H1 (cell line): ENCODE measurements around the gene NFIC. TPM values are rescaled to one million over a fixed set of nuclear protein-coding genes. Genes with fewer than 3 reads are reported as not detected.

Experiments used
- CTCF ChIA-PET: fragments of 300-600 bp; sonication (Branson Sonifier 250); formaldehyde crosslinking; loops from one replicate; lab custom pipeline; 2021; ENCODE audit not compliant: partially characterized antibody; lab: Charles Lee
- POLR2A ChIA-PET: fragments of 300-600 bp; sonication (Branson Sonifier 250); formaldehyde crosslinking; loops from one replicate; lab custom pipeline; 2021; ENCODE audit warnings: inconsistent platforms; ENCODE audit not compliant: partially characterized antibody; lab: Charles Lee
- DNase-seq, 2 experiments: peaks; one replicate each; pipeline versions ENCODE4 v3.0.0 to v3.0.0-alpha.2; 2010 to 2022; ENCODE audit warnings: low spot score in 2 of 2, low read depth in 1 of 2, mixed read lengths in 1 of 2
- FAIRE-seq: peaks from 2 replicates; lab custom pipeline; 2011; peaks lifted over from hg19 to GRCh38; lab: Jason Lieb, UNC
- H2AFZ ChIP-seq: 2 replicates; pipeline ENCODE4 v1.8.1; 2012; ENCODE audit warnings: low read length, inconsistent platforms
- H2AK5ac ChIP-seq: 2 replicates; pipeline ENCODE4 v1.6.1; 2013; ENCODE audit warnings: low read depth, low read length
- H2BK120ac ChIP-seq: replicated peaks from 2 replicates; pipeline ENCODE3; 2013; ENCODE audit warnings: low read depth, low read length, inconsistent platforms
- H2BK12ac ChIP-seq: 2 replicates; pipeline ENCODE4 v1.6.1; 2013; ENCODE audit warnings: low read depth, low read length
- H2BK15ac ChIP-seq: 2 replicates; pipeline ENCODE4 v1.6.1; 2013; ENCODE audit warnings: low read length
- H2BK20ac ChIP-seq: 2 replicates; pipeline ENCODE4 v1.6.1; 2013; ENCODE audit warnings: low read length
- H2BK5ac ChIP-seq: 2 replicates; pipeline ENCODE4 v1.6.1; 2013; ENCODE audit warnings: low read depth, low read length
- H3K14ac ChIP-seq: 2 replicates; pipeline ENCODE4 v1.6.1; 2013; ENCODE audit warnings: inconsistent platforms; ENCODE audit not compliant: insufficient read length
- H3K18ac ChIP-seq: 2 replicates; pipeline ENCODE4 v1.6.1; 2013; ENCODE audit warnings: low read length; ENCODE audit errors: extremely low read depth
- H3K23ac ChIP-seq: 2 replicates; pipeline ENCODE4 v1.6.1; 2013; ENCODE audit warnings: inconsistent platforms; ENCODE audit not compliant: insufficient read length
- H3K23me2 ChIP-seq: 2 replicates; pipeline ENCODE4 v1.6.1; 2013; ENCODE audit warnings: low read depth, low read length
- H3K27ac ChIP-seq: 2 replicates; pipeline ENCODE4 v1.6.1; 2011; ENCODE audit warnings: low read depth, low read length, inconsistent platforms
- H3K27me3 ChIP-seq, 4 experiments: replicated peaks in 1 of 4; 1 replicate in 1 of 4; 2 replicates in 3 of 4; pipeline versions ENCODE4 v1.6.1 to v1.8.1; 2011 to 2013; ENCODE audit warnings: low read length in 3 of 4, mild to moderate bottlenecking in 3 of 4, inconsistent platforms in 2 of 4, mixed read lengths in 2 of 4, moderate library complexity in 1 of 4; ENCODE audit not compliant: control insufficient read depth in 3 of 4, insufficient read depth in 3 of 4; ENCODE audit errors: extremely low read depth in 1 of 4
- H3K36me3 ChIP-seq, 4 experiments: 2 replicates each; pipeline versions ENCODE4 v1.6.1 to v1.8.1; 2011 to 2013; ENCODE audit warnings: mild to moderate bottlenecking in 4 of 4, low read length in 3 of 4, moderate library complexity in 2 of 4, control low read depth in 1 of 4, inconsistent platforms in 1 of 4; ENCODE audit not compliant: insufficient read depth in 4 of 4, control insufficient read depth in 2 of 4
- H3K4ac ChIP-seq: replicated peaks from 2 replicates; pipeline ENCODE3; 2013; ENCODE audit warnings: low read length, low read depth, mixed read lengths, inconsistent platforms; ENCODE audit not compliant: insufficient read length
- H3K4me1 ChIP-seq, 4 experiments: replicated peaks in 1 of 4; 1 replicate in 1 of 4; 2 replicates in 3 of 4; pipeline versions ENCODE4 v1.6.1 to v1.8.1; 2011 to 2013; ENCODE audit warnings: low read length in 3 of 4, inconsistent platforms in 2 of 4, mixed read lengths in 1 of 4; ENCODE audit not compliant: insufficient read depth in 4 of 4, control insufficient read depth in 3 of 4
- H3K4me2 ChIP-seq, 2 experiments: 2 replicates each; pipeline versions ENCODE4 v1.6.1 to v1.8.1; 2011 to 2013; ENCODE audit warnings: low read depth in 2 of 2, low read length in 2 of 2, control low read depth in 1 of 2, inconsistent platforms in 1 of 2, mild to moderate bottlenecking in 1 of 2; ENCODE audit not compliant: insufficient read depth in 1 of 2
- H3K4me3 ChIP-seq, 4 experiments: fragments of 200-600, 300-600 bp in 1 of 4; sonication (generic), shearing (Covaris generic), sonication (Bioruptor Twin) in 1 of 4; 2 replicates each; pipeline versions ENCODE4 v1.5.1 to v1.8.1; 2011 to 2016; ENCODE audit warnings: low read length in 4 of 4, low read depth in 3 of 4, control low read depth in 2 of 4, inconsistent platforms in 2 of 4, mild to moderate bottlenecking in 2 of 4, mixed read lengths in 1 of 4, moderate library complexity in 1 of 4; ENCODE audit not compliant: insufficient read depth in 2 of 4; ENCODE audit errors: extremely low read depth in 1 of 4
- H3K56ac ChIP-seq: replicated peaks from 2 replicates; pipeline ENCODE3; 2013; ENCODE audit warnings: low read depth, mild to moderate bottlenecking, mixed read lengths, low read length, inconsistent platforms; ENCODE audit not compliant: insufficient read length
- H3K79me1 ChIP-seq: 2 replicates; pipeline ENCODE4 v1.6.1; 2013; ENCODE audit warnings: low read depth, low read length, control low read depth
- H3K79me2 ChIP-seq, 2 experiments: 2 replicates each; pipeline versions ENCODE4 v1.6.1 to v1.8.1; 2012 to 2013; ENCODE audit warnings: low read length in 2 of 2, mild to moderate bottlenecking in 2 of 2, inconsistent platforms in 1 of 2; ENCODE audit not compliant: insufficient read depth in 2 of 2, control insufficient read depth in 1 of 2
- H3K9ac ChIP-seq, 4 experiments: replicated peaks in 1 of 4; 1 replicate in 1 of 4; 2 replicates in 3 of 4; pipeline versions ENCODE4 v1.6.1 to v1.8.1; 2011 to 2013; ENCODE audit warnings: low read depth in 3 of 4, low read length in 3 of 4, control low read depth in 2 of 4, mild to moderate bottlenecking in 2 of 4, moderate library complexity in 2 of 4, inconsistent platforms in 1 of 4; ENCODE audit errors: extremely low read depth in 1 of 4
- H3K9me3 ChIP-seq, 2 experiments: 2 replicates each; pipeline versions ENCODE4 v1.6.1 to v1.8.1; 2012 to 2013; ENCODE audit warnings: mild to moderate bottlenecking in 2 of 2, moderate library complexity in 2 of 2, control low read depth in 1 of 2, inconsistent platforms in 1 of 2, low read depth in 1 of 2, low read length in 1 of 2, mixed read lengths in 1 of 2; ENCODE audit not compliant: insufficient read depth in 2 of 2
- H4K20me1 ChIP-seq, 2 experiments: replicated peaks in 1 of 2; 2 replicates each; pipeline versions ENCODE3 to v1.8.1; 2011 to 2013; ENCODE audit warnings: inconsistent platforms in 2 of 2, low read length in 2 of 2, mild to moderate bottlenecking in 1 of 2; ENCODE audit not compliant: insufficient read depth in 2 of 2, control insufficient read depth in 1 of 2
- H4K5ac ChIP-seq: 2 replicates; pipeline ENCODE4 v1.6.1; 2013; ENCODE audit warnings: low read length, low read depth, mixed read lengths, inconsistent platforms; ENCODE audit not compliant: insufficient read length
- H4K8ac ChIP-seq: 2 replicates; pipeline ENCODE4 v1.8.0; 2013; ENCODE audit warnings: mild to moderate bottlenecking, moderate library complexity, low read length, inconsistent platforms; ENCODE audit not compliant: insufficient read depth; ENCODE audit errors: extremely low read depth
- H4K91ac ChIP-seq: replicated peaks from 2 replicates; pipeline ENCODE3; 2013; ENCODE audit warnings: low read length, mixed read lengths, inconsistent platforms; ENCODE audit not compliant: insufficient read length
- CHD2 ChIP-seq: IDR thresholded peaks from 2 replicates; pipeline ENCODE4 v1.6.1; 2012; ENCODE audit warnings: low read length, improper control_type of control experiment
- GABPA ChIP-seq: IDR thresholded peaks from 2 replicates; pipeline ENCODE4 v1.6.1; 2011; ENCODE audit warnings: mild to moderate bottlenecking, low read length, moderate library complexity, borderline replicate concordance; ENCODE audit not compliant: insufficient read depth
- JUND ChIP-seq: IDR thresholded peaks from 2 replicates; pipeline ENCODE4 v1.6.1; 2011; ENCODE audit warnings: mild to moderate bottlenecking, improper control_type of control experiment, low read length
- KDM1A ChIP-seq: fragments of 200-600, 300-600 bp; sonication (generic); IDR thresholded peaks from 2 replicates; pipeline ENCODE4 v1.7.1; 2016; ENCODE audit warnings: mild to moderate bottlenecking, low read length, borderline replicate concordance
- KDM5A ChIP-seq: fragments of 200-600 bp; IDR thresholded peaks from 2 replicates; pipeline ENCODE4 v1.7.1; 2012; ENCODE audit warnings: mild to moderate bottlenecking, low read length, inconsistent platforms, mixed read lengths
- RFX5 ChIP-seq: IDR thresholded peaks from 2 replicates; pipeline ENCODE4 v1.6.1; 2011; ENCODE audit warnings: low read depth, low read length, improper control_type of control experiment, borderline replicate concordance
- SP1 ChIP-seq: IDR thresholded peaks from 2 replicates; pipeline ENCODE4 v1.6.1; 2011; ENCODE audit warnings: low read depth, low read length
- SRF ChIP-seq: IDR thresholded peaks from 2 replicates; pipeline ENCODE4 v1.6.1; 2011; ENCODE audit warnings: mild to moderate bottlenecking, low read depth, low read length, moderate library complexity
- SUZ12 ChIP-seq: fragments of 200-600 bp; sonication (generic); IDR thresholded peaks from 2 replicates; pipeline ENCODE4 v1.6.1; 2012; ENCODE audit warnings: mild to moderate bottlenecking, inconsistent platforms, low read length, moderate library complexity, mixed read lengths
- TBP ChIP-seq: IDR thresholded peaks from 2 replicates; pipeline ENCODE4 v1.6.1; 2011; ENCODE audit warnings: low read depth, low read length, improper control_type of control experiment
- TCF12 ChIP-seq: IDR thresholded peaks from 2 replicates; pipeline ENCODE4 v1.6.1; 2011; ENCODE audit warnings: low read depth, mild to moderate bottlenecking, low read length
- ZNF274 ChIP-seq: IDR thresholded peaks from 2 replicates; pipeline ENCODE4 v1.7.0; 2012; ENCODE audit warnings: low read length, borderline replicate concordance; ENCODE audit errors: extremely low read depth
- whole genome bisulfite sequencing, 2 experiments: shearing (Covaris generic) in 1 of 2; methylation state at CpG; one replicate each; pipeline versions ENCODE4 v1.1.6 to v1.1.7; 2013 to 2015; ENCODE audit warnings: low lambda C conversion rate in 2 of 2, mixed read lengths in 2 of 2, inconsistent platforms in 1 of 2, low coverage in 1 of 2, missing lambda C conversion rate in 1 of 2; ENCODE audit not compliant: insufficient replicate concordance in 2 of 2, insufficient coverage in 1 of 2, insufficient read length in 1 of 2; ENCODE audit errors: extremely low coverage in 1 of 2, missing lambda C conversion rate in 1 of 2; 5-methylcytosine and 5-hydroxymethylcytosine counted together
- polyA plus RNA-seq, 7 experiments: library from polyadenylated mRNA; depleted of rRNA in 3 of 7; stranded (reverse) in 5 of 7; unstranded in 2 of 7; fragments of >200 nt in 5 of 7; fragments of 200-250 nt in 2 of 7; gene quantifications; 1 replicate in 5 of 7; 2 replicates in 1 of 7; 4 replicates in 1 of 7; pipeline versions ENCODE4 v1.2.1 to v1.2.3, GENCODE V29; 2011 to 2013; ENCODE audit warnings: missing spikeins in 2 of 7, mixed read lengths in 2 of 7
- total RNA-seq: library from RNA; stranded (reverse); fragmentation: NEBNext Ultra II Directional; extraction: Animal tissue kit (Norgen Biotek cat#: 25700); gene quantifications from 2 replicates; pipeline ENCODE4 v1.2.1, GENCODE V29; 2021
- TF ChIP-seq, protein P1 (sequence below): IDR thresholded peaks from 2 replicates; pipeline ENCODE4 v1.6.1; 2011; ENCODE audit warnings: low read length, improper control_type of control experiment

The NFIC gene
- total and polyA plus RNA-seq, 2 of the 8 experiments (the other 6 are each of a cell fraction or from before 2014, with no cell fraction given): 0.56 to 3.2 TPM

DNA sequence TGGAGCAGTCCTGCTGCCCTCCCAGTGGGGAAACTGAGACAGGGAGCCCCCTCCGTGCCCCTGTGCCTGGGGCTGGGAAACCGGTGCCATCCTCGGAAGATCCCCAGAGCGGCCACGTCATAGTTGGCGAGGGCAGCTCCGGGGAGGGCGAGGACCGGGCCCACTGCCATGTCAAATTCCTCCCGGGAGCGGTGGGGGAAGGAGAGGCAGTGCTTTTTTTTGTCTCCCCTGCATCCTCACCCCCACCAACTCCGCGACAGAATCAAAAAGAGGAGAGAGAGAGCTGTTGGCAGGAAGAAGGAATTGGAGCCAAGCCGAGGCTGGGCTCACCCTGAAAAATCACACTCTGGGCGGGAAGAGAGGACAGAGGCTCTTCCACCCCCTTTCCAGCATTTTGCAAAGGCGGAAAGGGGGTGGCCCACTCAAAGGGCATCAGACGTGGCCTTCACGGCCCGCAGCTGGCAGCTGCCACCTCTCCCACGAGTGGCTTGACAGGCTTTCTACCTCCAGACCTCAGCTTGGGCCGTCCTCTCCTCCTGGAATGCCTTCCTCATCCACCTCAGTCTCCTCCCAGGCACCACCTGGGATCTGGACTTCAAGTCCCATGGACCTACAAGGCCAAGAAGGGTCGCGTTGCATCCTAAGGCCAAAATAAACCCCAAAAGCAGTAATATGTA is 19.6 kb upstream of the NFIC start:
- H3K27me3 ChIP-seq: peaks cover 0 to 5% (median 2%) of the 10 kb centered on the region in 4 experiments; a peak in 3 of 7 replicates
- no peak overlapping the region for H3K14ac ChIP-seq
- no peak overlapping the region for H4K91ac ChIP-seq
- POLR2A ChIA-PET: interaction anchor here (1.4 kb wide), 1 partner anchor 87 kb away, joined by 4 read pairs; no protein-coding TSS in a partner anchor
- 73% methylated on average over 21 of the region's 23 CpGs; no CpG with 5 or more reads in 1 of the 2 experiments for WGBS, 2 experiments
- no peak overlapping the region for H2AFZ ChIP-seq
- H3K4me3 ChIP-seq: no peak overlapping the region
- no peak overlapping the region for H2AK5ac ChIP-seq
- no peak overlapping the region for H3K23ac ChIP-seq
- H3K79me1 ChIP-seq: no peaks in the 10 kb centered on the region
- no peak for FAIRE-seq
- no peaks in the 10 kb centered on the region for H4K20me1 ChIP-seq
- no peak overlapping the region for H3K27ac ChIP-seq
- H4K8ac ChIP-seq: peak overlapping the region; percentile 51; the same call in 1 of the 2 replicates
- no peaks in the 10 kb centered on the region for H3K9me3 ChIP-seq
- no peak overlapping the region for H2BK20ac ChIP-seq
- no peak overlapping the region for H2BK120ac ChIP-seq
- no peak overlapping the region for H3K18ac ChIP-seq
- H2BK5ac ChIP-seq: no peak overlapping the region
- CTCF ChIA-PET: interaction anchor here (0.6 to 1.7 kb wide), 7 partner anchors 9 to 1358 kb away, joined by 3 to 10 read pairs (median 3); no protein-coding TSS in a partner anchor
- no peaks in the 10 kb centered on the region for H3K36me3 ChIP-seq
- H2BK15ac ChIP-seq: no peak overlapping the region
- no peak overlapping the region for H4K5ac ChIP-seq
- no peak for DNase-seq
- H3K23me2 ChIP-seq: no peaks in the 10 kb centered on the region
- H2BK12ac ChIP-seq: no peak overlapping the region
- H3K4me1 ChIP-seq: no peaks in the 10 kb centered on the region
- no peak overlapping the region for H3K56ac ChIP-seq
- no peak overlapping the region for H3K9ac ChIP-seq
- H3K79me2 ChIP-seq: no peaks in the 10 kb centered on the region
- H3K4me2 ChIP-seq: no peak overlapping the region
- no peak overlapping the region for H3K4ac ChIP-seq
- TF ChIP-seq TBP (no peak), GABPA (no peak), SUZ12 (no peak), SRF (no peak), RFX5 (no peak), CHD2 (no peak), SP1 (no peak), KDM5A (no peak), TCF12 (no peak), ZNF274 (no peak), JUND (no peak), KDM1A (no peak)
- TF ChIP-seq, protein P1, sequence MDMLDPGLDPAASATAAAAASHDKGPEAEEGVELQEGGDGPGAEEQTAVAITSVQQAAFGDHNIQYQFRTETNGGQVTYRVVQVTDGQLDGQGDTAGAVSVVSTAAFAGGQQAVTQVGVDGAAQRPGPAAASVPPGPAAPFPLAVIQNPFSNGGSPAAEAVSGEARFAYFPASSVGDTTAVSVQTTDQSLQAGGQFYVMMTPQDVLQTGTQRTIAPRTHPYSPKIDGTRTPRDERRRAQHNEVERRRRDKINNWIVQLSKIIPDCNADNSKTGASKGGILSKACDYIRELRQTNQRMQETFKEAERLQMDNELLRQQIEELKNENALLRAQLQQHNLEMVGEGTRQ: no peak
